ENCODE data around the gene PRM2. TPM values are rescaled to one million over a fixed set of nuclear protein-coding genes. Genes with fewer than 3 reads are reported as not detected.

The PRM2 gene
- total and polyA plus RNA-seq, 2 of the 8 experiments (the other 6 are each of a cell fraction or from before 2014, with no cell fraction given): not detected

DNA sequence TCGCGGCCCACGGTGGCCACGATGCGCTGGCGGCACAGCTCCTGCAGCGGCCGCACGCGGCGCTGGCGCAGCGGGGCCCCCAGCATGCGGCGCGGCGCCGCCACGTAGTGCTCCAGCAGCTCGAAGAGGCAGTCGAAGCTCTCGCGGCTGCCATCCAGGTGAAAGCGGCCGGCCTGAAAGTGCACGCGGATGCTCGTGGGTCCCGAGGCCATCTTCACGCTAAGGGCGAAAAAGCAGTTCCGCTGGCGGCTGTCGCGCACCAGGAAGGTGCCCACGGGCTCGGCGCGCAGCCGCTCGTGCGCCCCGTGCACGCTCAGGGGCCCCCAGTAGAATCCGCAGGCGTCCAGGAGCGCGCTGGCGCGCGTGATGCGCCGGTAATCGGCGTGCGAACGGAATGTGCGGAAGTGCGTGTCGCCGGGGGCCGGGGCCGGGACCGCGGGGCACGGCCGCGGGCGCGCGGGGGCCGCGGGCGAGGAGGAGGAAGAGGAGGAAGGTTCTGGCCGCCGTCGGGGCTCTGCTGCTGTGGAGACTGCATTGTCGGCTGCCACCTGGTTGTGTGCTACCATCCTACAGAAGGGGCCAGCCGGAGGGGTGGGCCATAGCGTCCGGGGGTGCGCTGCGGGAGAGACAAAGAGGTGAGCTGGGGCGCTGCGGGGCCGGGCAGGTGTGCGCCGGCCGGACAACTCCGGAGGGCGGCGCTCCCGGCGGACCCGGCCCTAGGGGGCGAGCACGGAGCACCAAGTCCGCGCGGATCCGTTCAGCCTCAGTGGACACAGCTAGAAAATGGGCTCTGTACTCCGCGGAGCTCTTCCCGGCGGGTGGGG is 21.2 kb downstream of the PRM2 start (continued):
- TF ChIP-seq MAX (IDR thresholded peaks at IDR 0.05) (peak; percentile 63), ASH2L (IDR thresholded peaks at IDR 0.05; ENCODE audit: low read length) (peak; percentile 49), BRCA1 (IDR thresholded peaks at IDR 0.05; ENCODE audit: low read depth, low read length) (no peak), HDAC2 (IDR thresholded peaks at IDR 0.05; ENCODE audit: borderline replicate concordance in 1 of 2, low read depth in 2 of 2, low read length in 2 of 2) (0 out of 4 replicates have a peak, but pooled peaks of 1 of the 2 experiments have one; percentile 40), RAD21 (IDR thresholded peaks at IDR 0.05 in 1 of 2, conservative IDR thresholded peaks at IDR 0.05 in 1 of 2; ENCODE audit: low read depth in 2 of 2, low read length in 2 of 2) (no peak), SAP30 (IDR thresholded peaks at IDR 0.05; ENCODE audit: insufficient read depth, insufficient replicate concordance, low read length) (no peak), JUN (IDR thresholded peaks at IDR 0.05; ENCODE audit: low read depth, low read length) (no peak)

Measured in H1 (cell line).